H1 (cell line): ENCODE measurements around the gene ESYT2. TPM values are rescaled to one million over a fixed set of nuclear protein-coding genes. Genes with fewer than 3 reads are reported as not detected.

Source experiments
- CTCF ChIA-PET: fragments of 300-600 bp; sonication (Branson Sonifier 250); formaldehyde crosslinking; loops from one replicate; lab custom pipeline; 2021; ENCODE audit not compliant: partially characterized antibody; lab: Charles Lee
- POLR2A ChIA-PET: fragments of 300-600 bp; sonication (Branson Sonifier 250); formaldehyde crosslinking; loops from one replicate; lab custom pipeline; 2021; ENCODE audit warnings: inconsistent platforms; ENCODE audit not compliant: partially characterized antibody; lab: Charles Lee
- DNase-seq, 2 experiments: peaks; one replicate each; pipeline versions ENCODE4 v3.0.0 to v3.0.0-alpha.2; 2010 to 2022; ENCODE audit warnings: low spot score in 2 of 2, low read depth in 1 of 2, mixed read lengths in 1 of 2
- FAIRE-seq: peaks from 2 replicates; lab custom pipeline; 2011; peaks lifted over from hg19 to GRCh38; lab: Jason Lieb, UNC
- H2AFZ ChIP-seq: 2 replicates; pipeline ENCODE4 v1.8.1; 2012; ENCODE audit warnings: low read length, inconsistent platforms
- H2AK5ac ChIP-seq: 2 replicates; pipeline ENCODE4 v1.6.1; 2013; ENCODE audit warnings: low read depth, low read length
- H2BK120ac ChIP-seq: replicated peaks from 2 replicates; pipeline ENCODE3; 2013; ENCODE audit warnings: low read depth, low read length, inconsistent platforms
- H2BK12ac ChIP-seq: 2 replicates; pipeline ENCODE4 v1.6.1; 2013; ENCODE audit warnings: low read depth, low read length
- H2BK15ac ChIP-seq: 2 replicates; pipeline ENCODE4 v1.6.1; 2013; ENCODE audit warnings: low read length
- H2BK20ac ChIP-seq: 2 replicates; pipeline ENCODE4 v1.6.1; 2013; ENCODE audit warnings: low read length
- H2BK5ac ChIP-seq: 2 replicates; pipeline ENCODE4 v1.6.1; 2013; ENCODE audit warnings: low read depth, low read length
- H3K14ac ChIP-seq: 2 replicates; pipeline ENCODE4 v1.6.1; 2013; ENCODE audit warnings: inconsistent platforms; ENCODE audit not compliant: insufficient read length
- H3K18ac ChIP-seq: 2 replicates; pipeline ENCODE4 v1.6.1; 2013; ENCODE audit warnings: low read length; ENCODE audit errors: extremely low read depth
- H3K23ac ChIP-seq: 2 replicates; pipeline ENCODE4 v1.6.1; 2013; ENCODE audit warnings: inconsistent platforms; ENCODE audit not compliant: insufficient read length
- H3K23me2 ChIP-seq: 2 replicates; pipeline ENCODE4 v1.6.1; 2013; ENCODE audit warnings: low read depth, low read length
- H3K27ac ChIP-seq: 2 replicates; pipeline ENCODE4 v1.6.1; 2011; ENCODE audit warnings: low read depth, low read length, inconsistent platforms
- H3K27me3 ChIP-seq, 4 experiments: replicated peaks in 1 of 4; 1 replicate in 1 of 4; 2 replicates in 3 of 4; pipeline versions ENCODE4 v1.6.1 to v1.8.1; 2011 to 2013; ENCODE audit warnings: low read length in 3 of 4, mild to moderate bottlenecking in 3 of 4, inconsistent platforms in 2 of 4, mixed read lengths in 2 of 4, moderate library complexity in 1 of 4; ENCODE audit not compliant: control insufficient read depth in 3 of 4, insufficient read depth in 3 of 4; ENCODE audit errors: extremely low read depth in 1 of 4
- H3K36me3 ChIP-seq, 4 experiments: 2 replicates each; pipeline versions ENCODE4 v1.6.1 to v1.8.1; 2011 to 2013; ENCODE audit warnings: mild to moderate bottlenecking in 4 of 4, low read length in 3 of 4, moderate library complexity in 2 of 4, control low read depth in 1 of 4, inconsistent platforms in 1 of 4; ENCODE audit not compliant: insufficient read depth in 4 of 4, control insufficient read depth in 2 of 4
- H3K4ac ChIP-seq: replicated peaks from 2 replicates; pipeline ENCODE3; 2013; ENCODE audit warnings: low read length, low read depth, mixed read lengths, inconsistent platforms; ENCODE audit not compliant: insufficient read length
- H3K4me1 ChIP-seq, 4 experiments: replicated peaks in 1 of 4; 1 replicate in 1 of 4; 2 replicates in 3 of 4; pipeline versions ENCODE4 v1.6.1 to v1.8.1; 2011 to 2013; ENCODE audit warnings: low read length in 3 of 4, inconsistent platforms in 2 of 4, mixed read lengths in 1 of 4; ENCODE audit not compliant: insufficient read depth in 4 of 4, control insufficient read depth in 3 of 4
- H3K4me2 ChIP-seq, 2 experiments: 2 replicates each; pipeline versions ENCODE4 v1.6.1 to v1.8.1; 2011 to 2013; ENCODE audit warnings: low read depth in 2 of 2, low read length in 2 of 2, control low read depth in 1 of 2, inconsistent platforms in 1 of 2, mild to moderate bottlenecking in 1 of 2; ENCODE audit not compliant: insufficient read depth in 1 of 2
- H3K4me3 ChIP-seq, 4 experiments: fragments of 200-600, 300-600 bp in 1 of 4; sonication (generic), shearing (Covaris generic), sonication (Bioruptor Twin) in 1 of 4; 2 replicates each; pipeline versions ENCODE4 v1.5.1 to v1.8.1; 2011 to 2016; ENCODE audit warnings: low read length in 4 of 4, low read depth in 3 of 4, control low read depth in 2 of 4, inconsistent platforms in 2 of 4, mild to moderate bottlenecking in 2 of 4, mixed read lengths in 1 of 4, moderate library complexity in 1 of 4; ENCODE audit not compliant: insufficient read depth in 2 of 4; ENCODE audit errors: extremely low read depth in 1 of 4
- H3K56ac ChIP-seq: replicated peaks from 2 replicates; pipeline ENCODE3; 2013; ENCODE audit warnings: low read depth, mild to moderate bottlenecking, mixed read lengths, low read length, inconsistent platforms; ENCODE audit not compliant: insufficient read length
- H3K79me1 ChIP-seq: 2 replicates; pipeline ENCODE4 v1.6.1; 2013; ENCODE audit warnings: low read depth, low read length, control low read depth
- H3K79me2 ChIP-seq, 2 experiments: 2 replicates each; pipeline versions ENCODE4 v1.6.1 to v1.8.1; 2012 to 2013; ENCODE audit warnings: low read length in 2 of 2, mild to moderate bottlenecking in 2 of 2, inconsistent platforms in 1 of 2; ENCODE audit not compliant: insufficient read depth in 2 of 2, control insufficient read depth in 1 of 2
- H3K9ac ChIP-seq, 4 experiments: replicated peaks in 1 of 4; 1 replicate in 1 of 4; 2 replicates in 3 of 4; pipeline versions ENCODE4 v1.6.1 to v1.8.1; 2011 to 2013; ENCODE audit warnings: low read depth in 3 of 4, low read length in 3 of 4, control low read depth in 2 of 4, mild to moderate bottlenecking in 2 of 4, moderate library complexity in 2 of 4, inconsistent platforms in 1 of 4; ENCODE audit errors: extremely low read depth in 1 of 4
- H3K9me3 ChIP-seq, 2 experiments: 2 replicates each; pipeline versions ENCODE4 v1.6.1 to v1.8.1; 2012 to 2013; ENCODE audit warnings: mild to moderate bottlenecking in 2 of 2, moderate library complexity in 2 of 2, control low read depth in 1 of 2, inconsistent platforms in 1 of 2, low read depth in 1 of 2, low read length in 1 of 2, mixed read lengths in 1 of 2; ENCODE audit not compliant: insufficient read depth in 2 of 2
- H4K20me1 ChIP-seq, 2 experiments: replicated peaks in 1 of 2; 2 replicates each; pipeline versions ENCODE3 to v1.8.1; 2011 to 2013; ENCODE audit warnings: inconsistent platforms in 2 of 2, low read length in 2 of 2, mild to moderate bottlenecking in 1 of 2; ENCODE audit not compliant: insufficient read depth in 2 of 2, control insufficient read depth in 1 of 2
- H4K5ac ChIP-seq: 2 replicates; pipeline ENCODE4 v1.6.1; 2013; ENCODE audit warnings: low read length, low read depth, mixed read lengths, inconsistent platforms; ENCODE audit not compliant: insufficient read length
- H4K8ac ChIP-seq: 2 replicates; pipeline ENCODE4 v1.8.0; 2013; ENCODE audit warnings: mild to moderate bottlenecking, moderate library complexity, low read length, inconsistent platforms; ENCODE audit not compliant: insufficient read depth; ENCODE audit errors: extremely low read depth
- H4K91ac ChIP-seq: replicated peaks from 2 replicates; pipeline ENCODE3; 2013; ENCODE audit warnings: low read length, mixed read lengths, inconsistent platforms; ENCODE audit not compliant: insufficient read length
- RBBP5 ChIP-seq: IDR thresholded peaks from 2 replicates; pipeline ENCODE4 v1.7.1; 2012; ENCODE audit warnings: low read depth, mild to moderate bottlenecking, inconsistent platforms, low read length, moderate library complexity, borderline replicate concordance
- WGBS, 2 experiments: shearing (Covaris generic) in 1 of 2; methylation state at CpG; one replicate each; pipeline versions ENCODE4 v1.1.6 to v1.1.7; 2013 to 2015; ENCODE audit warnings: low lambda C conversion rate in 2 of 2, mixed read lengths in 2 of 2, inconsistent platforms in 1 of 2, low coverage in 1 of 2, missing lambda C conversion rate in 1 of 2; ENCODE audit not compliant: insufficient replicate concordance in 2 of 2, insufficient coverage in 1 of 2, insufficient read length in 1 of 2; ENCODE audit errors: extremely low coverage in 1 of 2, missing lambda C conversion rate in 1 of 2; 5-methylcytosine and 5-hydroxymethylcytosine counted together
- polyA plus RNA-seq, 7 experiments: library from polyadenylated mRNA; depleted of rRNA in 3 of 7; stranded (reverse) in 5 of 7; unstranded in 2 of 7; fragments of >200 nt in 5 of 7; fragments of 200-250 nt in 2 of 7; gene quantifications; 1 replicate in 5 of 7; 2 replicates in 1 of 7; 4 replicates in 1 of 7; pipeline versions ENCODE4 v1.2.1 to v1.2.3, GENCODE V29; 2011 to 2013; ENCODE audit warnings: missing spikeins in 2 of 7, mixed read lengths in 2 of 7
- total RNA-seq: library from RNA; stranded (reverse); fragmentation: NEBNext Ultra II Directional; extraction: Animal tissue kit (Norgen Biotek cat#: 25700); gene quantifications from 2 replicates; pipeline ENCODE4 v1.2.1, GENCODE V29; 2021

Gene ESYT2
- total and polyA plus RNA-seq, 2 of the 8 experiments (the other 6 are each of a cell fraction or from before 2014, with no cell fraction given): 27.0 to 37.5 TPM

GRCh38 chr7:158698657-158699195 lies 130.6 kb downstream of the ESYT2 start:
- WGBS, 2 experiments: 98% methylated on average over 3 of the region's 3 CpGs; no CpG with 5 or more reads in 1 of the 2 experiments
- H4K5ac ChIP-seq: no peak overlapping the region
- H2BK5ac ChIP-seq: no peak overlapping the region
- no peak overlapping the region for H2BK20ac ChIP-seq
- H3K4me2 ChIP-seq: no peak overlapping the region
- H3K23me2 ChIP-seq: peaks cover 4% of the 10 kb centered on the region; the same call in 1 of the 2 replicates
- no peak overlapping the region for H3K23ac ChIP-seq
- H3K56ac ChIP-seq: no peak overlapping the region
- H3K4ac ChIP-seq: no peak overlapping the region
- ChIA-PET POLR2A (interaction anchor here (1.0 to 1.9 kb wide), 2 partner anchors 9 to 34 kb away, joined by 4 to 5 read pairs; no protein-coding TSS in a partner anchor), CTCF (interaction anchor here (0.7 to 4.2 kb wide), 6 partner anchors 17 to 208 kb away, joined by 3 to 25 read pairs (median 3); no protein-coding TSS in a partner anchor)
- no peak overlapping the region for H3K9ac ChIP-seq
- H3K4me3 ChIP-seq: no peak overlapping the region
- H2AK5ac ChIP-seq: no peak overlapping the region
- H3K18ac ChIP-seq: no peak overlapping the region
- H3K9me3 ChIP-seq: no peaks in the 10 kb centered on the region
- no peak overlapping the region for H3K27ac ChIP-seq
- no peak overlapping the region for H2BK12ac ChIP-seq
- H4K8ac ChIP-seq: no peak overlapping the region
- no peak for FAIRE-seq
- H3K4me1 ChIP-seq: peaks cover 4 to 18% (median 11%) of the 10 kb centered on the region in 4 experiments; a peak in 4 of 7 replicates
- H2BK120ac ChIP-seq: no peak overlapping the region
- peaks cover 15 to 61% (median 53%) of the 10 kb centered on the region in 4 experiments for H3K36me3 ChIP-seq
- peaks cover 18% of the 10 kb centered on the region for H3K79me1 ChIP-seq
- DNase-seq: no peak
- H3K14ac ChIP-seq: no peak overlapping the region
- H2BK15ac ChIP-seq: no peak overlapping the region
- no peak overlapping the region for H2AFZ ChIP-seq
- H4K20me1 ChIP-seq: peaks cover 21 to 24% of the 10 kb centered on the region in 2 experiments
- no peak overlapping the region for H4K91ac ChIP-seq
- H3K79me2 ChIP-seq: peaks cover 17 to 97% of the 10 kb centered on the region in 2 experiments
- no peaks in the 10 kb centered on the region for H3K27me3 ChIP-seq
- TF ChIP-seq RBBP5: no peak
